HG03354 (cell line): ENCODE results near the gene ZW10.
"Not testable (repeated sequence)": the region's sequence is repeated elsewhere in the genome, so short reads cannot be mapped to it uniquely, and the experiment has no call there.

Experiments
- ATAC-seq: cut with Tn5 transposase; IDR thresholded peaks from one replicate; pipeline ENCODE4 v1.9.1; 2021; ENCODE audit warnings: mild to moderate bottlenecking; ENCODE audit not compliant: unreplicated experiment, poor library complexity, severe bottlenecking

ZW10 gene

DNA sequence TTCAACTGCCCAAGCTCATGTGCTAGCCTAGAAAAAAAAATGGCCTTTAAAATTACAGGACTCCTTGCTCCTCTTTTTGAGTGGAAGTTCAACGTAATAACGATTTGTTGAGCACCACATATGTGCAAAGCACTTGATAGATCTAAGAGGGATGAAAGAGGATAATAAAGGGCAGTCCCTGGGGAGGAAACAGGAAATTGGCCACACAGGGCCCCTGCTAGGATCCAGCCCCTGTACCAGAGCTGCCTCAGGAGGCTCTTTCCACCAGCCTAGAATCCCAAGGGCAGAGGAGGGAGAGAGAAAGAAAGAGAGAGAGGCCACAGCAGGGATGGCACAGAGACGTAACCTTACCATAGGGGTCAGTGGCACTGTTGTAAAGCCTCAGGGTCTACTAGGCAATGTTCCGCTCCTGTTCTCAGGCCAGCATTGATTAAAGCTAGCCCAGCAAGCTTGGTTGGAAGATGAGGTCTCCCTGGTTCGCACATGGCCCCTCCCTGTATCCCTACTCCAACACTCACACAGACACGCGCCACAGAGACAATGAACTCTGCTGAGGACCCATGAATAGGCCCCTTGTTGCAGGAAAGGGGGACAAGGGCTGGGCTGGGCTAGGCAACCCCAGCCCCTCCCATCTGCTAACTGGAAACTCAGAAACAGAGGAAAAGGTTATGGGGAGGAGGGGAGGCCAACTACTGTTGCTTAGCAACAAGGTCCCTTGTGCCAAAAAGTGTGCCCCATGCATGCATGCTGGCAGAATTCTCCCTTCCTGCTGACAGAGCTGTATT is 67.4 kb downstream of the ZW10 start, which contains the start of gene TMPRSS5:
Gene TMPRSS5 (minus strand): TSS at position 438 of the 785 bp plus-strand sequence. CDS start 84 bp downstream, at position 354.
- ATAC-seq: no peak

DNA sequence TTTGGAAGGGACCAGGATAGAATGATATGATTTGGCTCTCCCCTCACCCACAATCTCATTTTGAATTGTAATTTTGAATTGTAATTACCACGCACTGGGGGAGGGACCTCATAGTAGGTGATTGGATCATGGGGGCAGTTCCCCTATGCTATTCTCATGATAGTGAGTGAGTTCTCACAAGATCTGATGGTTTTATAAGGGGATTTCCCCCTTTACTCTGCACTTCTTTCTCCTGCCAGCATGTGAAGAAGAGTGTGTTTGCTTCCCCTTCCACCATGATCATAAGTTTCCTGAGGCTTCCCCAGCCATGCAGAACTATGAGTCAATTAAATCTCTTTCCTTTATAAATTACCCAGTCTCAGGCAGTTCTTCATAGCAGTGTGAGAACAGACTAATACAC is 69.9 kb downstream of the ZW10 start:
- not testable (repeated sequence) for ATAC-seq

DNA sequence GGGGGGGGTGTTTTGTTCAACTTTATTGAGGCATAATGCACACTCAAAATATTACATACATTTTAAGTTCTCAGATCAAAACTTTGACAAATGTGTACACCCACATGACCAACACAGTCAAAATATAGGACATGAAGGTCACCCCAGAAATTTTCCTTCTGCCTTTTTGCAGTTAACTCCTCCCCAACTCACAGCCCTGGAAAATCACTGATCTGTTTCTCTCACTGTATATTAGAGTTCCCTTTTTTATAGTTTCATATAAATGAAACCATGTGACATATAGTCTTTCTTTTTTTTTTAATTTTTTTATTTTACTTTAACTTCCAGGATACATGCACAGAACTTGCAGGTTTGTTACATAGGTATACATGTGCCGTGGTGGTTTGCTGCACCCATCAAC is 72.0 kb downstream of the ZW10 start:
- no peak for ATAC-seq

DNA sequence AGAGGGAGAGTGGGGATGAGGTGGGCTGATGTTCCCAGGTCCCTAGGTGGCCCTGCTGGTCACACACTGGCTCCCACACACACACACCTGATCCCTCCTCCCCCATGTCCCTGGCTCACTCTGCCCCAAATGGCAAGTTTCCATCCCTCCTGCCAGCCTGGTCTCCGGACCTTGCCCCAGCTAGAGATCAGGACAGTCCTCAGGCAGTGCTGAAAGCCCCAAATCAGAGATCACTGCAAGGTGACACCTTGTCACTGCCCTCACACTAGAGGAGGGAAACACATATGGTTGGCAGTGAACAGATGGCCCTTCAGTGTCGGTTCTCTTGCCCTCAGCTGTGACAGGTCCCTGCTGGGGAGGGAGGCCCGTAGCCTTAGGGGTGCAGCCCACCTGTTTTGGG is 75.0 kb downstream of the ZW10 start:
- ATAC-seq: no peak

DNA sequence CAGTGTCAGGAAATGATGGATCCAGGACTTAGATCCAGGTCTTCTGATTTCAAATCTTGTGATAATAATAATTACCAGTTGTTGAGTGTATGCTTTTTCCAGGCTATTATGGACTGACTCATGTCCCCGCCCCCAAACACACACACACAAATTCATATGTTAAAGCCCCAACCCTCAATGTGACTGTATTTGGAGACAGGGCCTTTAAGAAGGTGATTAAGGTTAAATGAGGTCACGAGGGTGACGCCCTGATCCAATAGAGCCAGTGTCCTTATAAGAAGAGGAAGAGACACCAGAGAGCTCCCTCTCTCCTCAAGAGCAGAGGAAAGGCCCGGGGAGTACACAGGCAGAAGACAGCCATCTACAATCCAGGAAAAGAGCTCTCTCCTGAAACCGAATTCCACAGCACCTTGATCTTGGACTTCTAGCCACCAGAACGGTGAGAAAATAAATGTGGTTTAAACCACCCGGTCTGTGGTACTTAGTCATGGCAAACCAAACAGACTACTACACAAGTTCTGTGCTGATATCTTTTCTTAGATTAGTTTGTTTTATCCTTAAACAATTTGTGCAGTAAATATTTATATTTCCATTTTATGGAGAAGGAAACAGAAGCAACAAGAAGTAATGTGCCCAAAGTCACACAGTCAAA is 75.6 kb downstream of the ZW10 start:
- no peak for ATAC-seq

DNA sequence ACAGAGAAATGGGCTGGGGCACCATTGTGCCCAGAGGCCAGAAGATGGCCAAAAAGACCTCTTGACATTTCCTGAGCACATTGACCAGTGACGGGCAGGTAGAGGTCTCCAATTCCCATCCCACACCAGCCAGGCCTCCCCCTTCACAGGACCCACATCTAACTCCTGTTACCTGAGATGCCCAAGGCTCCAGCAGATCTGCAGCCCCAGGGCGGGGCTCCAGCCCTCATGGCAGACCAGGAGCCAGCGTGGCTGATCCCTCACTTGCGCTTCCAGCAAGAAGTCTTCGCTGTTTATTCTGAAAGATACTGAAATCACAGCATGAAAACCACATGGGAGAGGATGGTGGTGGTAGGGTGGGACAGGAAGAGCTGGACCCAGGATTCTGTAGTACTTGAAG is 76.4 kb downstream of the ZW10 start:
- ATAC-seq: no peak

DNA sequence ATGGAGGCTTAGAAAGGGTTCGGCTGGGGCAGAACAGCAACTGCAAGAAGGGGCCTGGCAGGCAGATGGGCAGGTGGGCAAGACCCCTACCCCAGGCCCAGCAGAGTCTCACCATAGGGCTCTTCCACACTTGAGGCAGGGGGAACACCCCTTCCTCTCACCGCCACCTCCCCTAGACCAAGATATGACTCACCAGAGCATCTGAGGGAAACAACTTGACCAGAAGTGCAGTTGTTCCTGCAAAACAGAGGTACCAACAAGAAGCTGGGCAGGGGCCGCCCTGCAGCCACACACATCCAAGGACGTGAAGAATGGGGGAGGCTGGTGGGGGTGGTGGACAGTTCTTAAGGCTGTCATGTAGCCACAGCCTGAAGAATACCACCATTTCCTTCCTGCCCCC is 78.3 kb downstream of the ZW10 start:
- no peak for ATAC-seq

DNA sequence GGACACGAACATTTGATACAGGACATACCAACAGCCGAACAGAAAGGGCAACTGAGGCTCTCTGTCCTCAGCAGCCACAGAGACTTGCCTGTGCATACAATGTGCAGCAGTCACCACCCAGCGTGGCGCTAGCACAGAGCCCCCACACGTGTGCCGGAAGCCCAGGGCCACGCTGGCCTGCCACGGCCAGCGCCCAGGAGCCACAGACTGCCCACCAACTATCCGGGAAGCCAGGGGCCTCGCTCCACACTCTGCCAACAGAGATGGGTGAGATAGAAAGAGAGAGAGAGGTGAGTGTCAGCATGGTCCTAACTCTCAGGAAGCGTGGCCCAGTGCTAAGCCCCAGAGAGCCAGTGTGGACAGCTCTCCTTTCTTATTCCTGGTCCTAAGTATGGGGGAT is 79.1 kb downstream of the ZW10 start:
- no peak for ATAC-seq

DNA sequence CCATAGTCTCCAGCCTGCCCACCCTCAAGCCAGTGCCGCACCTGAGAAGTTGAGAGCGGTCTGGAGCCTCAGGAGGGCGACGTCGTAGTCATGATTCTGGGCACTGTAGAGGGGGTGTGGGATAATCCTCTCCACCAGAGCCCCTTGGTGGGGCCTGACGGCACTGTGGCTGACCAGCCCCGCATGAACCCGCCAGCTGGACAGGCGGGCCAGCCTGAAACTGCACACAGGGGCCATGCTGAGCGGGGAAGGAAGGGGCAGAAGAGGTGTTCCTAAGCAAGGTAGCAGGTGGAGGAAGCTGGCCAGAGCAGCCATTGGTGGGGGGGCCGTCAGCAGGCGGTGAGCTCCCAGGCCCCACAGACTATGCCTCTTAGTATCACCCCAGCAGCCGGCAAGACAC is 80.5 kb downstream of the ZW10 start:
- no peak for ATAC-seq

DNA sequence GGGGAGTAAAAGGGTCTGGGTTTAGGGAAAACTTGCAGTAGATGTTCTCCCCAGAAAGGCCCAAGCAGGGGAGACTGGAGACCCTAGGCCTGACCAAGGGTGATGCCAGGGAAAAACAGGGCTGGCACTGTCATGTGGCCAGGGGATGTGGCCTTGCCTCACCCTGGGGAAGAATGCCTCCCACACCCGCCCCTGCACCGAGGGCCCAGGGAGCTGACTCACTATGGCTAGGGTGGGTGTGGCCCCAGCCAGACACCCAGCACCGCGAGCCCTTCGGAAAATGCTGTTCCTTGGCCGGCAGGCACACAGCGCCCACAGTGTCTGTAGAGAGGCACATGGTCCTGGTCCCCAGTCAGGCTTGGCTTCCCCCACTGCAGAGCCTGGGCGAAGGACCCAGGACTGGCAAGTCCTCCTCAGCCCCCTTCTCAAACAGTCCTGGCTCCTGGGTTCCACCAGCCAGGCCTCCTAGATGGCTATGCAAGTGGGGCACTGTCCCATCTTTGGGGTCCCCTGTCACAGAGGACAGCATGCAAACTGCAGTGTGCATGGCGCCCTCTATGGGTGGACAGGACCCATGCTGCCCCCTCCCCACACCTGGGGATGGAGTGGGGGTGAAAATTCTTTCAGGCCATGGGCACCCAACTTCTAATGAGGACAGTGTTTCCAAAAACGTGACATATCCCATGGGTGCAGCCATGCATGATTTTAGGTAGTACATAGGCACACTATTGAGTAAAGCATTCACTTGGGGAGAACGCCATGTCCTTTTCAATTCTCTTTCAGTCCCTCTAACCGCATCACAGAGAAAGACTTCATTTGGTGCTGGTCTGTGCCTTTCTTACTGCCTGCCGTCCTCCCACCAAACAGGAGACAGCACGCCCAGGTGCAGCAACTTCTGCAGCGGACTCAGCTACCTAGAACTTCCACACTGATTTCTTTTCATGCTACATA is 82.6 kb downstream of the ZW10 start:
- no peak for ATAC-seq

DNA sequence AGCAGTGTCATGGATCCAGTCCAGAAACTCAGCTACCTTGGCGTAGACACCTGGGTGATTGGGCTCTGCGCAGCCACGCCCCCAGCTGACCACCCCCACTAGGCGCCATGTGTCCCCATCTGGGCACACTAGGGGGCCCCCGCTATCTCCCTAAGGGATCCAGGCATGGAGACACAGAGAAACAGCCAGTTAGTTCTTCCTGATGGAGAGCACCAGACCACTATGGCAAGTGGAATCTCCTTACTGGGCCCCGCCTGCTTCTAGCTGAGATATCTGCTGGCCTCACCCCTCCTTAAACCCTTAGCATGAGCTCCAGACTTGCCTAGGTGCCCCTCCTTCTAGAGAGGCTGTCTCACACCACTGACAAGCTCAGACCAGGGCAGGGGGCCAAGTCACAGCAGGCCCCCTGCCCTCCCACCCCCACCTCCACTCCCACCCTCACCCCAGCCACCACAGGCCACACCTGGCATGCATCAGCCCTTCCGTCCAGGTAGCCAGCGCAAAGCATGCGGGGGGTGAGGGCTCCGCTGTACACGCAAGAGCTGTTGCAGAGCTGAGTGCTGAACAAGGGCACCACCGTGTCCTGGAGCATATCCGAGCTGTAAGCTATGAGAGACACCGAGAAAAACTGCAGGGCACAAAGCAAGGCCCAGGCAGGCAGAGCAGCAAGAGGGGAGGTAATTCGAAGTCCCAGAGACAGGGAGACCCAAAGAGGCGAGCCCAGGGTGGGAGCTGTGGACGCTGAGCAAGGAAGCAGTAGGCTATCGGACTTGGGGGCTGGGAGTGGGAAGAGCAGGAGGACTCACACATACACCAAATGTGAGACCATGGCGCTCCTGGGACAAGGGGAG is 83.5 kb downstream of the ZW10 start:
- no peak for ATAC-seq

DNA sequence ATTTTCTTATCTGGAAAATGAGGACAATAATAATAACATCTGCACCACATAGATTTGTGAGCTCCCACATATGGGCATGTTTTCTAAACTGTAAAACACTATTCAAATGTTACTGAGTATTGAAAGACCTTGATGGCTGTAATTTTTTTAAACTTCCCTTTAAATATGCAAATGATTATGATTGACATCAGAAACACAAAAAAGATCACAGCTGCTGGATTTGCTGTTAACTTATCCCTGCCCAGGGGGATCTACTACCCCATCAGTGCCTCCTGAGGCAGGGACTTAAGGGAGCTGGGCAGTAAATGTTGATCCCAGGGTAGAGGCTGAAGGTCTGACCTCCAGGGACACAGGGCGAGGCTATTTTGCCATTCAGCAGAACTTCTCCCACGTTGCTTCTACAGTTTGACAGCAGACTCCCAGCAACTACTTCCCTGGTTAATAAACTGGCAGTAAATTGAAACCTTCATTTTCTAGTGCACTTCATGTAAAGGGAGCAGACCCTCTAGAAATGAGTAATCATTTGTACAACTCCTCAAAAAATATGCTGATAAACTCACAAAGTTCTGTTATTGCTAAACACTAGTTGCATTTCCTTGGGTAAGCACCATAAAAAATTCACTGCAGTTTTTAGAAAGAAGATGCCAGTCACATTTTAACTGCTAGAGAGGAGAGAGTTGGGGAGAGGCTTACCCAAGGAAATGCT is 87.7 kb downstream of the ZW10 start:
- ATAC-seq: peak; percentile 44

DNA sequence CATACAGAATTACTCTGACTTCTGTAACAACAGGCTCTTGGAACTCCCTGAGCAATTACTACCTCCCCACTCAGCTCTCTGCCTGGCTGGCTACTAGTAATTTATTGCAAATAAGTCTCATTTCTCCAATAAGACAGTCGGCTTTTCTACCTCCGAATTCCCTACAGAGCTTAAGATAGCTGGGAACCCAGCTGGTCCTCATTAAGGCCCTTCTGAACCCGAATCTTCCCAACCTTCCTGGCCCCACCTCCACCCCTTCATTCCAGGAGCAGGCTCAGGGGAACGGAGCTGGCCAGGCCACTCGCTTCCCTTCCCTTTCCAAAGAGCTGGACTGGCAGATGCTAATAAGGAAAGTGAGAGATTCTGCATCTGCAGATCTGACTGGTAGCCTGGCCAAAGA is 89.0 kb downstream of the ZW10 start:
- ATAC-seq: no peak

DNA sequence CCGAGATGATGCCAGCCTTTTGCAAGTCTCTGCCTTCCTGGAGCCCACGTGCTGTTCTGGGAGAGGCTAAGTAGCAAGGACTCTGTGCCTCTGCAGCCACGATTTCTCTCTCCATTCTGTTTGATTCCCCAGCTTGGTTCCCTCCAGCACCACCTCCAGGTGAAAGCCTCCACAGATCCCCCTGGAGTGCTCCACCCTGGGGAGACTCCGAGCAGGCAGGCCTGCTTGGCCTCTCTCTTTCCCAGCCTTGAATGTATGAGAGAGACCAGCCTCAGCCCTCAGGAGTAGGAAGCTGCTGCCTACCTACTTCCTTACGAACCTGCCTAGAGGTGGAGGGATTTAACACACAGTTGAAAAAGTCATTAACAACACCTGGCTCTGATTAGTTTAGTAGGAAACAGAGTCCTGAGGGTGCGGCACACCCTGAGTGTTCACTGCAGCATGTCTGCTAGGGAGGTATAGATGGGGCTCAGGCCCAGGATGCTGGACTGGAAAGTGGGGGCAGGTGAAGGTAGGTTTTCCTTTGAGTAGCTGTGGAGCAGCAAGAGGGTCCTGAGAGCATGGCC is 89.9 kb downstream of the ZW10 start:
- no peak for ATAC-seq
